Activated CD8-positive, alpha-beta memory T cell treated with anti-CD3 and anti-CD28 coated beads, Interleukin-2, amount 50 U/mL, for 4 hours (primary cell): Measurements from ENCODE around the gene SLC22A9.

Experiments used
- DNase-seq: peaks from one replicate; pipeline ENCODE4 v3.0.0-alpha.2; 2020

The SLC22A9 gene

GRCh38 chr11:63445118-63445517 lies 75.5 kb downstream of the SLC22A9 start:
- DNase-seq: no peak

- DNase-seq: no peak
Measured at GRCh38 chr11:63445720-63446119, 76.1 kb downstream of the SLC22A9 start.

GRCh38 chr11:63448646-63449045 lies 79.1 kb downstream of the SLC22A9 start:
- DNase-seq: no peak

GRCh38 chr11:63459586-63459985 lies 90.0 kb downstream of the SLC22A9 start:
- DNase-seq: no peak
